Measurements from ENCODE around the gene UPK2.
A peak's percentile ranks its signal among the peaks of the same experiment; 100 is the strongest.
"Not testable (repeated sequence)": the region's sequence is repeated elsewhere in the genome, so short reads cannot be mapped to it uniquely, and the experiment has no call there.

Gene UPK2

DNA sequence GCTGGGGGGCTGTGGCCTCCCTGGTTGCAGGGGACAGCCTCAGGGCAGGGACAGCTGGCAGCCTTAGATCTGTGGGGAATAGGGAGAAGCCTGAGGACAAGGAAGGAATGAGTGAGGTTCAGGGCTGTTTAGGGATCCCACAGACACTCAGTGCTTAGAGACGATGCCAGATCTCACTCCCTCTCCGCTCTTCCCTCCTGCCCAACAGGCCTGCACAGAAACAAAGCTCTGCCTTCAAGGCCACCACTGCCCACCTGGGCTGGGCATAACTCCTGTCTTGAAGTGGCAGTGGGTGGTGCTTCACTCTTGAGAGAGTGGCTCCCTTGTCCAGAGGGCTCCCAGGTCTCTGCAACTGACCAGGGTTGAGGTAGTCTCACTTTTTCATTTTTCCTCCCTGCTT, 28.7 kb downstream of the UPK2 start:
- DNase-seq (ENCODE audit: low read depth in 2 of 2), result no peak

DNA sequence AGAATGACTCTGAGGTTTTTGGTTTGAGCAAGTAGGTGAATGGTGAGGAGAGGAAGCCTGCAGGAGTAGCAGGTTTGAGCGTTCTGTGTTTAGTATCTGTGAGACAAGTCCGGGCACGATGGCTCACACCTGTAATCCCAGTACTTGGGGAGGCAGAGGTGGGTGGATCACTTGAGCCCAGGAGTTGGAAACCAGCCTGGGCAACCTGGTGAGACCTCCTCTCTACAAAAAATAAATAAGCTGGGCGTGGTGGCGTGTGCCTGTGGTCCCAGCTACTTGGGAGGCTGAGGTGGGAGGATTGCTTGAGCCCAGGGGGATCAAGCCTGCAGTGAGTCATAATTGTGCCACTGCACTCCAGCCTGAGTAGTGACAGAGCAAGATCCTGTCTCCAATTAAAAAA, 32.2 kb downstream of the UPK2 start:
- DNase-seq (ENCODE audit: low read depth in 2 of 2), result no peak

DNA sequence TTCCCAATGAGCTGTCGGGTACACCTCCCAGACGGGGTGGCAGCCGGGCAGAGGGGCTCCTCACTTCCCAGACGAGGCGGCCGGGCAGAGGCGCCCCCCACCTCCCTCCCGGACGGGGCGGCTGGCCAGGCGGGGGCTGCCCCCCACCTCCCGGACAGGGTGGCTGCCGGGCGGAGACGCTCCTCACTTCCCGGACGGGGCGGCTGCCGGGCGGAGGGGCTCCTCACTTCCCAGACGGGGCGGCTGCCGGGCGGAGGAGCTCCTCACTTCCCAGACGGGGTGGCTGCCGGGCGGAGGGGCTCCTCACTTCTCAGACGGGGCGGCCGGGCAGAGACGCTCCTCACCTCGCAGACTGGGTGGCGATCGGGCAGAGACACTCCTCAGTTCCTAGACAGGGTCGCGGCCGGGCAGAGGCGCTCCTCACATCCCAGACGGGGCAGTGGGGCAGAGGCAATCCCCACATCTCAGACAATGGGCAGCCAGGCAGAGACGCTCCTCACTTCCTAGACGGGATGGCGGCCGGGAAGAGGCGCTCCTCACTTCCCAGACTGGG, 35.5 kb downstream of the UPK2 start:
- DNase-seq (ENCODE audit: low read depth in 2 of 2), result not testable (repeated sequence)

DNA sequence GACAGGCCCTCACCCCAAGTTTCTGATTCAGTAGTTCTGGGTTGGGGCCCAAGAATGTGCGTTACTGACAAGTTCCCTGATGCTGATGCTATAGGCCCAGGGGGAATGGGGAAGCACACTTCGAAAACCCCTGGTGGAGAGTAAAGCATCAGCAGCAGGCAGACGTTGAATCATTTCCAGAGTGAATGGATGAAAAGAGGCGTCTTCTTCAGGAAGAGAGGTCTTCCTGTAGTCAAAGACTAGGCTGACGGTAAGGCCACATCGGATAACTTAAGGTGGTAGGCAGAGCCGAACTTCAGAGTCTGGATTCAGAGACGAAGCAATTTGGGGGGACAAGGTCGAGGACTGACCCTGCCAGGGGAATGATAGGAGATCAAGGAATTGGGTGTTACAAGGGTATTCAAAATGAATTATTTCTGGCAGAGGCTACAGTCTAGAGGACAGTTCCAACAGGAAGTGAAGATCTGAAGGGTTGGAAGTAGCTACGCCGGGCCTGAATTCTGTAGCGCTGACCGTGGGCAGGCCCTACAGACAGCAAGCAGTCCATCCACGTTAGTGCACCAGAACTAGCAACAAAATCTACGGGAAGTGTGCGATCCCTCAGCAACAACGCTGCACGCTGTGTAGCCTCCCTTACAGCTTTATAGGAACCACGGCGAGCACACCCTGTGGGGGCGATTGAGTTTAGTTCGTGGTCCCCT, 41.0 kb downstream of the UPK2 start:
- DNase-seq (ENCODE audit: low read depth in 2 of 2), result peak in 1 of 2 donors; percentile 35

- peak; percentile 94 to 96 for DNase-seq (ENCODE audit: low read depth in 2 of 2)
These were observed 41.7 kb downstream of the UPK2 start, which contains the start of gene CENATAC for GRCh38 chr11:118997627-118998387. Gene CENATAC, plus strand, starts transcription at chr11:118998138. Its CDS starts 60 bp downstream, at chr11:118998198.

DNA sequence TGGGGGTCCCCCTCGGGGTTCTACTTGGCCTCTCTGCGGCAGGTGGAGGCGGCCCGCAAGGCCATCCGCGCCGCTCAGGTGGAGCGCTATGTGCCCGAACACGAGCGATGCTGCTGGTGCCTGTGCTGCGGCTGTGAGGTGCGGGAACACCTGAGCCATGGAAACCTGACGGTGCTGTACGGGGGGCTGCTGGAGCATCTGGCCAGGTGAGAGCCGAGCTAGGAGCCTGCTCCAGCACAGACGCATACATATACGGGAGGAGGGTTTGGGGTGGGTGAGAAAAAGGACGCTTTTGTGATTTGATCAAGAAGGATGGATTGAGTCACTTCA, 42.3 kb downstream of the UPK2 start:
- DNase-seq (ENCODE audit: low read depth in 2 of 2), result no peak

DNA sequence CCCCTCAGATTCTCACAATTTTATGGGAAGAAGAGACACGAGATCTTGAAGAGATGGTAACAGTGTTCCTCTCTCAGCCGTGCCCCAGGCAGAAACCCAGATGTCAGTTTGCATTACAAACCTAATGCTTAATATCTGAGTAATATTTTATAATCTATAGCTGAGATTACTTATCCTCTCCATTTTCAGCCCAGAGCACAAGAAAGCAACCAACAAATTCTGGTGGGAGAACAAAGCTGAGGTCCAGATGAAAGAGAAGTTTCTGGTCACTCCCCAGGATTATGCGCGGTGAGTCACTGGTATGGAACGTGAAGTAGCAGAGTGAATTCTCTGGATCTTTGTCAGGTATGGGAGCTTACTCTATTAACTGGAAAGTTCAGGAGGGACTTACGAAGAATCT, 42.7 kb downstream of the UPK2 start:
- no peak for DNase-seq (ENCODE audit: low read depth in 2 of 2)

- no peak for DNase-seq (ENCODE audit: low read depth in 2 of 2)
These were observed 44.8 kb downstream of the UPK2 start for GRCh38 chr11:119000906-119001305.

- DNase-seq (ENCODE audit: low read depth in 2 of 2), result no peak
These were observed 50.6 kb downstream of the UPK2 start for GRCh38 chr11:119006656-119007055.
